Measurements from ENCODE around the gene GTSE1.

GTSE1 gene

DNA sequence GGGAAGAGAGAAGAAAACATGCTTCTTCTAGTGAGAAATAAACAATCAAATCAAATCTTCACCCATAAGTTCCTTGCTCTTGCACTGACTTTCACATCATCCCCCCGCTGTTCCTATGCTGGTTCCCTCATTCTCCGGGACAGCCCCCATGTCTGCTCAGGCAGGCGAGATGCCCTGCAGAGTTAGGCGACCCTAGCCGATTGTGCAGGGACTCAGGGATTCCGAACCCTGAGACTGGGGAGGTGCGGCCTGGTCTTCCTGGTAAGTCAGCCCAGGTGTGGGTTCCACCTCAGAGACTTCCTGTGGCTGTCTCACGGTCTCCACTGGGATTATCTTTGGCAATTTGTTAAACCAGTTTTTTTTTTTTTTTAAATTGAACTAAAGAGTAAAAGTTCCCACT, 22.3 kb upstream of the GTSE1 start:
- no peak for DNase-seq

DNA sequence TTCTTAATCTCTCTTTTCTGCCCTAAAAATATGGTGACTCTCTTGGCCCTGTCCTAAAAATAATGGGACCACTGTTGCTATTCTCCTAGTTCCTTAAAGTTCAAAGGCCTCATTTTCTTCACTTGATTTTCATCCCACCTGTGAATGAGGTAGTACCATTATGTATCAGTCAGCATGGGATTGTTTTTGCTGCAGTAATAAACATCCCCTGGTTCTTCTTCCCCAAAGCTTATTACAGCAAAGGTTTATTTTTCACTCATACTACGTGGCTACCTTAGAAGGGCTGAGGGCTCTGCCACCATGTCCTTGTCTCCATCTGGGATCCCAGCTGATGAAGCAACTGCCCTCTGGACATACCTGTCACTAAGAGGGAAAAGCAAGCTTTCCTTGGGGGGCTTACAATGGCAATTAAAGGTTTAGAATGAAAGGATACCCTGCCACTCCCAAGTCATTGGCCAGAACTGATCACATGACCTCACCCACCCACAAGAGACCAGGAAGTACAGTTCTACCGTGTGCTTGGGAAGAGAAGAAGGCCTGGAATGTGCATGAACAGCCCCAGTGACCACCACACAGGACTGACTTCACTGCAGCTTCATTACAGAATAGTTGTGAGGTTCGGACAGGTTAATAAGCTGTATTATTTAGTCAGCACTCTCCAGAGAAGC, 21.1 kb upstream of the GTSE1 start:
- no peak for DNase-seq

GRCh38 chr22:46276563-46276962, 20.1 kb upstream of the GTSE1 start:
- no peak for DNase-seq

DNA sequence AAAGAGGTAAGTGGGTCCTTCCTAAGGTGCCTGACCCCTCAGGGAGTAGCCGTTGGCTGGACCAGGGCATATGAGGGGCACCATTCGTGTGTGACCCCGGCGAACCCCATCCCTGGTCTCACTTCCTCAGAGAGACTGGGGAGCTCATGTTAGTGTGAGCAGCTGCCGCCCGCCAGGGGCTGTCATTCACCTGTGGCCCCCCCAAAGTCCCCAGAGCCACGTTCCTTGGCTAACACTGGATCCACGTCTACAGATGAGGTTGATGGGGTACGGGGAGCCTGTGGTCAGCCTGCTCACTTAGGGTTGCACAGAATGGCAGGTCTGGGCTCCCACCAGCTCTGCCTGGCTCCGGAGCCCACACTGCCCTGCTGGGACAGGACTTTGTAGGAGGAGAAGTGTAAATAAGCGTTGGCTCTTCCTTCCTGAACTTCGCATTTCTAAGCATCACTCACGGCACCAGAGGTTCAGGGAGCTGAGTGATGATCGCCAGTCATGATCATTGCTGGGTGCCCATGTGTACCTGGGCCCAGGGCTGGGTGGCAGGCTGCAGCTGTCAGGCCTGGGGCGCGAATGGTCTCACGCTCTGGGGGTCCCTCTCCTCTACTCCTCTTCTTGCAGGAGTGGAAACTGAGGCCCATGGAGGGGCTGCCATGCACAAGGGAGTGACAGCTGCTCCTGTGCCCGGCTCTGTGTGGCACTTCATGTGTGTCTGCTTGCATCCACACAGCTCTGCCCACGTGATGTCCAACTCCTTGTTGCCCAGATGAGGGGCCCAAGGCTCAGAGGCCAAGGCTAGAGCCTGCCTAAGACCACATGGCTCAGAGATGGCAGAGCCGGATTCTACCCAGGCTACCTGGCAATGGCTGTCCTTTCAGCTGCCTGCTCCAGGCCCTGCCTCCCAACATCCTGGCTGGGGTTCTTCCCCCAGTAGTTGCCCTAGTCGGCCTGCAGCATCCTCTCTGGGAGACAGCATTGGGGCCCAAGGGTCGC, 17.7 kb upstream of the GTSE1 start:
- no peak for DNase-seq

DNA sequence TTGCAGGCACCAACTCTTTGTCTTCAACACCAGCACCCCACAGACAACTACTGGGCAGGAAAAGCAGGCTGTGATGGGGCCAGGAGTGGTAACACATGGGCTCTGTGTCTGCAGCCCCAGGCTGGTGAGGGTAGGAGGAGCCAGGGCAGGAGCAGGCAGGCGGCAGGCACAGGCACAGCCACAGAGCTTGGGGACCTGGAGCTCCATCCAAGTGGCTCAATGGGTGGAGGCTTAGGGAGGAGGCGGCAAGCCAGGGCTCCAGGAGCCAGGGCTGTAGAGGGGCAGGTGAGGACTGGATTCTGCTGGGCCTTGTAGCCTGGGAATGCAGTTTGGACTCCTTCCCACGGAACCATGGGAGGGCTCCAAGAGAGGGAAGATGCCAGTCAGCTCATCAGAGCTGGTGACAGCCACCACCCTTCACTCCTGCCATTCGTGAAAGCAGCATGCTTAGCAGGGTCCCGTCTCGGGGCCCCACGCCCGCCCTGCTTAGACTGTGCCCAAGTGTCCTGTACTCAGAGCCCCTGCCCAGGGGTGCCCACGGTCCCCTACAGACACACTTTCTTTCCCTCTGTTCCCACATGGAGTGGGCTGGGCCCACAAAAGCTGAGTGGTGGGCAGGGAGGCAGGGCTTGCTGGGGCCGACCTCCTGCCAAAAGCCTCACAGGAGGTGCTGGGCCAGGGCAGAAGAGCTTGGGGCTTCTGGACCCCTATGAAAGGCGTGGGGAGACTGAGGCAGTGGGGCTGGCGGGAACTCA, 16.4 kb upstream of the GTSE1 start:
- no peak for DNase-seq

DNA sequence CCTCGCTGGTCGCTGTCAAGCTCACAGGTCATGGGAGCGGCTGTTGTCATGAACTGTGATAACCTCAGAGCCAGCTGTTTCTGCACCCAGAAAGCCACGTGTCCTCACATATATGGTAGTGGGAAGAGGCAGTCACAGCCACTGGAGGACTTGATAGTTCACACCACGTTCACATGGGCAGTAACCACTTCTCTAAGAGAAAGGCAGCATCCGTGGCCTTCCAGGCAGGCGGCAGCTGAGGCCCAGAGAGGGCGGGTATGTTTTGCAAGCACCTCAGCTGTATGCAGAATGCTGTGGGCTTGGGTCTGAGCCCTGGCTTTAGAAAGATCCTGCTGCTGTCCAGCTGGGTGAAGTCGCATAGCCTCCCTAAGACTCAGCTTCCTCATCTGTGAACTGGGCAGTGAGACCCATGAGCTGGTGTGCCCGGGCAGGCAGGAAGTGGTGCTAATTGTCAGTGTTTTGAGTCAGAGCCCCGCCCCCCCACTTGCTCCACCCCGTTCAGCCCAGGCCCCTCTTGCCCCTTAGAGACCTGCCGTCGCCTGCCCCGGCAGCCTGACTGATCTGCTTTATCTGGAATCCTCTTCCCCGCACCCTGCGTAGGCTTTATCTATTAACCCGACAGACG, 15.6 kb upstream of the GTSE1 start:
- no peak for DNase-seq

GRCh38 chr22:46281866-46282678, 14.6 kb upstream of the GTSE1 start:
- no peak for DNase-seq

DNA sequence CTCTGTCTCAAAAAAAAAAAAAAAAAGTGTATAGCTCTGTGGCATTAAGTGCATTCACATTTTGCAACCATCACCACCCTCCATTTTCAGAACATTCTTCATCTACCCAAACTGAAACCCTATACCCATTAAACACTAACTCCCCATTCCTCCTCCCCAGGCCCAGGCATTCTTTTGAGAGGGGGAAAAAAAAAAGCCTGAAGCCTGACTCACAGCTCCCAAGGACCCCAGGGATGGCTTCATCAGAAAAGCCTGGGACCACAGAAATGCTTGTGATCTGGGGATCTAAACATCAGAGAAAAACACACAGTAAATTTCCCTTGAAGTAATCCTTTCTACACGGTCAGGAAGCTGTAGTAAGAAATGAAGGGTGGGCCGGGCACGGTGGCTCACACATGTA, 10.7 kb upstream of the GTSE1 start:
- DNase-seq, result no peak

DNA sequence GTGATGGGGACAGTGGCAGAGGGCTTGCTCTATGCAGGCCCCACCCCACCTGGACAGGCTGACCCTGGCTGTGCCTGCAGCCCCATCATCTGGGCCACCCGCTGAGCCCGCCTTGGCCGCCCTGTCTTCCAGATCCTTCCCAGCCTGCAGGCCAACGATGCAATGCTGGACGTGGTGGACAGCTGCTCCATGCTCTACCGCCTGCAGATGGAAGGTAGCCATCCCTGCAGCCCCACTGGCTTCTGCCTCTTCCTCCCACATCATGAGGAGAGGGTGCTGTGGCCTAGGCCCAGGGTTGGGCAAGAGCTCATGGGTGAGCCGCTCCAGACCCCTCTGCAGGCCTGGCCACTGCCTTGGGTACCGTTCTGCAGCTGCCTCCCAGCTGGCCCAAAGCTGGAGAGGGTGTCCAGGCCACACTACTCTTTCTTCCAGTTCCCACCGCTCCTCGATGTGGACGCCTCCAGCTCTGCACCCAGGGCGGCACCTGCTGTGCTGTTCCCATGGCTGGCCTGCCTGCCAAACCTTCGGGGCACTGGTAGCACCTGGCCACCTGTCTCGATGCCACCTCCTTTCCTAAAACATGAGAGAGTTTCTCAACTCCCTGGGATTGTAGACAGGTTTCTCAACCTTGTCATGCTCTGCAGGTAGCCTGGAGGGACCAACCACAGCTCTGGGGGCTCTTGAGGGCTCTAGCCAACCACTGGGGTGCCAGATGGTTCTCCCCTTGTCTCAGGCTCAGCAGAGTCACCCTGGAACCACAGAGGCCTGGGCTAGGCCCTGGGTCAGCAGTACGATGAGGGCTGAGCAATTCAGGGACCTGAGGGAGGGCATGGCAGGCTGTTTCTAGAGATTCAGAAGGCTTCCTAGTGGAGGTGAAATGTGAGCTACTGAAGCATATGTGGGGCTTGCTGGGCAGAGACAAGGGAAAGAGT, 9.5 kb upstream of the GTSE1 start:
- DNase-seq, result no peak

- DNase-seq, result no peak
Observed at GRCh38 chr22:46287873-46288751, 8.6 kb upstream of the GTSE1 start.

DNA sequence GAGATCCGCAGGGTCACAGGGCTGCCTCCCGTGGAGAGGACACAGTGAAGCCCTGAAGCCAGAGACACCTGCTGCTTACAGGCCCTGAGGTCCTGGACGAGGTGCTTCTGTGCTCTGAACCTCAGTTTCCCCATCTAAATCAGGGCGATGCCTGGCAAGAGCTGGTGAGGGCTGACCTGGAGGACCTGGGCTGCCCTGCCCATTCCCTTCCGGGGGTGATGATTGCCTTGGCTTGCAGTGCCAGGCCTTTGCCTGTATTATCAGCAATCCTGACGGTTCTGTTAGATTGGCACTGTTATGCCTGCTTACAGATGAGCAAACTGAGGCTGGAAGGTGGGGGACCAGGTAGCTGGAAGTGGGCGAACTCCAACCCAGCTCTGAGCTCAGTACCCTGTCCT, 7.8 kb upstream of the GTSE1 start:
- DNase-seq, result no peak

GRCh38 chr22:46289244-46289891, 7.3 kb upstream of the GTSE1 start:
- DNase-seq, result no peak

DNA sequence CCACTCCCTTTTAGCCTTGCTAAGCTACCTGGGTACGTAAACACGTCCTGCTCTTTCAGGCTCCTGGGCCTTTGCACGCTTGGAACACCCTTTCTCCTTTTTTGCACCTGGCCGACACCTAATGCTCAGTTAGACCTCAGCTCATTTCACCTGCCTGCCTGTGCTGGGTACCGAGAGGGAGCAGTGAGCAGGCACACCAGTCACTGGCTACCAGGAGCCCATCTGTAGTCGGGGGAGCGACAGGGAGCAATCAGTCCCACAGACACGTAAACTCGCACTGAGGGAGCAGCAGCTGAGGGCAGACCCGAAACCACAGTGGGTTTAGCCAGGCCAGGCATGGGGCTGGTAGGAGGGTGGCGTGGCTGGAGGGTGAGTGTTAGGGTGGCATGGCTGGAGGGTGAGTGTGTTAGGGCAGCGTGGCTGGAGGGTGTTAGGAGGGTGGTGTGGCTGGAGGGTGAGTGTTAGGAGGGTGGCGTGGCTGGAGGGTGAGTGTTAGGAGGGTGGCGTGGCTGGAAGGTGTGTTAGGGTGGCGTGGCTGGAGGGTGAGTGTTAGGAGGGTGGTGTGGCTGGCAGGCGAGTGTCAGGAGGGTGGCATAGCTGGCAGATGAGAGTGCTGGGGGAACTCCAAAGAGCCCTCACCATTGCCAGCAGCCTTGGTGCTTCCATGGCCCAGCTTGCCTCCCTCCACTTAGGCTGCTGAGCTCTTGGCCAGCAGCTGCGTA, 6.4 kb upstream of the GTSE1 start:
- DNase-seq, result no peak

DNA sequence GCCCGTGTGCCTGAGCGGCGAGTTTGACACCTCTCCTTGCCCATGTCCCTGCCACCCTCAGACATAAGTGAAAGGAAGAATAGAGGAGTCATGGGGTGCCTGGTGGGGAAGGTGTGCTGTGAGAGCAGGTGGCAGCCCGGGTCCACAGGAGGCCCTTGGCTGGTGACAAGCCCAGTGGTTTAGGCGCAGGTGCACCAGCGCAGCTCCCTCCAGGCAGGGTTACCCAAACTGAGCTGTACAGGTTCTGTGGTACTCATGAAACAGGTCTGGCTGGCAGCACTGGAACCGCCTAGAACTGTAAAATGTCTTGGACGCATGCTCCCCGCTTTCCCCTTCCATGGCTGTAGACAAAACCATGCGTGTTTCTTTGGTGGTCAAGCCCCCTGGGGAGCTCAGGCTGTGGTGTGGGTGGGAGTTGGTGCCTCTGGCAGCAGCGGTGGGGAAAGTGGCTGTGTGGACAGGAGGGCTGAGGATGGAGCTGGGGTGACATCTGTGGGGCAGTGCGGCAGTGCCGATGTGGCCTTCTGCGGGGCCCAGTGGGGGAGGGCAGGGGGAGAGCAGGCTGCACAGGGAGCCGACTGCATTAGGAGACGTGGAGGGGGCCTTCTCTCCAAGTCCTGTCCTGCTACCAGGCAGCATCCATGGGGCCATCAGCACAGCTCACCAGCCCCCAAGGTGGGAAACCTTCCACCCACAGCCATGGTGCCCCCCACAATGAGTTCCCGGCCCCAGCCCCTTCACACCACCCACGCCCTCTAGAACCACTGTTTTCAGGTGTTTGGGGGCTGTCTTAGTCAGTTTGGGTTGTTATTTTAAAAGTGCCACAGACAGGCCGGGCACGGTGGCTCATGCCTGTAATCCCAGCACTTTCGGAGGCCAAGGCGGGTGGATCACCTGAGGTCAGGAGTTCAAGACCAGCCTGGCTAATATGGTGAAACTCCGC, 5.6 kb upstream of the GTSE1 start:
- DNase-seq, result no peak

- DNase-seq, result no peak
Observed at GRCh38 chr22:46292173-46292572, 4.5 kb upstream of the GTSE1 start.

- no peak for DNase-seq
Observed at GRCh38 chr22:46292732-46293131, 3.9 kb upstream of the GTSE1 start.

DNA sequence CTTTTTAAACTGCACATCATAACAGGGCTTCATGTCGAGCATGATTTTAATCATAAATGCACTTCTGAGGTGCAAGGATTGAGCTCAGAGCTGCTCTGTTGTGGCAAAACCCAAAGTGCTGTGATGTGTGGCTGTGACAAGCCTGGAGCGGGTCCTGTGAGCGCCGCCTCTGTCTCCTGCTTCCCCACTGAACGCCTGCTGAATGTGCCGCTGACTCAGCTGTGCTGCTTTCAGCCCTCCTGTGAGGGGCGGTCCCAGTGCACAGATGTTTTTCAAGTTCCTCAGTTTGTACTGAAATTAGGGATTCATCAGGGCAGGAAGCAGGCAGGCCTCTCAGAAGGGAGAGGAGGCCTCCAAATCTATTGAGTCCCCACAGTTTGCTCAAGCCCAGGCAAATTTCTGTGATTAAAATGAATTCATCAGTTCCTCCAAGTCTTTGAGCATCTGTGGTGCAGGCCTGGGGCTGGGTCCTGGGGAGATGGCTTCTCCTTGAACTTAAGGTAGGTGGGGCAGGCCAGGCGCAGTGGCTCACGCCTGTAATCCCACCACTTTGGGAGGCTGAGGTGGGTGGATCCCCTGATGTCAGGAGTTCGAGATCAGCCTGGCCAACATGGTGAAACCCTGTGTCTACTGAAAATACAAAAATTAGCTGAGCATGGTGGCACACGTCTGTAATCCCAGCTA, 3.0 kb upstream of the GTSE1 start:
- DNase-seq, result no peak

Data from NCI-H510A treated with DMSO at 0.1 percent for 48 hours (cell line).